IPS DF 6.9 (cell line): ENCODE data around the gene METTL26.
A peak's percentile ranks its signal among the peaks of the same experiment; 100 is the strongest.

Experiments used
- DNase-seq: peaks from one replicate; pipeline ENCODE4 v3.0.0-alpha.2; 2013; ENCODE audit warnings: low read depth, low spot score
- H3K27ac ChIP-seq: one replicate; pipeline ENCODE4 v1.5.1; 2013; ENCODE audit warnings: low read length, control low read depth
- H3K27me3 ChIP-seq: 2 replicates; pipeline ENCODE4 v1.6.1; 2013; ENCODE audit warnings: mild to moderate bottlenecking, low read length; ENCODE audit not compliant: control insufficient read depth, insufficient read depth
- H3K36me3 ChIP-seq: 2 replicates; pipeline ENCODE4 v1.6.1; 2013; ENCODE audit warnings: low read length; ENCODE audit not compliant: control insufficient read depth, insufficient read depth
- H3K4me1 ChIP-seq: 2 replicates; pipeline ENCODE4 v1.6.1; 2013; ENCODE audit warnings: low read length; ENCODE audit not compliant: control insufficient read depth, insufficient read depth
- H3K4me3 ChIP-seq: 2 replicates; pipeline ENCODE4 v1.5.1; 2013; ENCODE audit warnings: mild to moderate bottlenecking, low read length
- H3K9me3 ChIP-seq: 2 replicates; pipeline ENCODE4 v1.6.1; 2013; ENCODE audit warnings: low read length, inconsistent platforms; ENCODE audit not compliant: control insufficient read depth, insufficient read depth
- WGBS: extraction: QIAGEN DNeasy Blood & Tissue Kit; methylation state at CpG from one replicate; pipeline ENCODE4 v1.1.7; 2013; ENCODE audit warnings: mixed read lengths, missing lambda C conversion rate; ENCODE audit not compliant: insufficient read length, insufficient coverage; 5-methylcytosine and 5-hydroxymethylcytosine counted together

METTL26 gene

DNA sequence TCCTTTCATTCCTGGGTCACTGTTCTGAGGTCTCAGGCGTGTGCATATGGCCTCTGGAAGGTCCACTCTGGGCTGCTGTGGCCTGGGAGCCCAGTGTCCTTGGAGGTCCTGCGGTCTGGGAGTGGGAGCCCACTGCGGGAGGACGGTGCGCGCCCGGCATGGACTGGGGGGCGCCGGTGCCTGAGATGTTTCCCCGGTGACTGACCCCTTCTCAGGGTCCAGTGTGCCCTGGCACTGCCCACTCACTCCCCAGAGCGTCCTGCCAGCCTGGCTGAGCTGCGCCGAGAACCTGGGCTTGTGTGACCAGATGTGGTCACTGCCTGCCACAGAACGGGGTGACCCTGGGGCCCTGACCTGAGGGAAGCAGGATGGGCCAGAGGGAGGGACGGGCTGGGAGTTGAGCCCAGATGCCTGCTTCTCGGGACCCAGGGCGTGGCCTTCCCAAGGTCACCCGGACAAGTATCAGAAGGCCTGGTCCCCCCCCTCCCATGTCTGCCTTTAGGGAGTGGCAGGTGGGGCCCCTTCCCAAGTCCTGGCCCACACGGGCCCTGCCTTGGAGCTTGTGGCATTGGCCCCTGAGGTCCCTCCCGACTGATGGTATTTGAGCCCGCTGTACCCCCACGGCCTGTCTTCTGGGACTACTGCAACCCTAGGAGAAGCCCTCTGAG, 38.2 kb upstream of the METTL26 start:
- Histone ChIP-seq H3K27ac (no peak overlapping the region), H3K4me3 (no peak overlapping the region), H3K9me3 (no peaks in the 10 kb centered on the region), H3K27me3 (no peaks in the 10 kb centered on the region), H3K4me1 (peaks cover 7% of the 10 kb centered on the region), H3K36me3 (peaks cover 41% of the 10 kb centered on the region)
- DNase-seq: no peak
- no CpG with 5 or more reads among the region's 22 CpGs for WGBS

DNA sequence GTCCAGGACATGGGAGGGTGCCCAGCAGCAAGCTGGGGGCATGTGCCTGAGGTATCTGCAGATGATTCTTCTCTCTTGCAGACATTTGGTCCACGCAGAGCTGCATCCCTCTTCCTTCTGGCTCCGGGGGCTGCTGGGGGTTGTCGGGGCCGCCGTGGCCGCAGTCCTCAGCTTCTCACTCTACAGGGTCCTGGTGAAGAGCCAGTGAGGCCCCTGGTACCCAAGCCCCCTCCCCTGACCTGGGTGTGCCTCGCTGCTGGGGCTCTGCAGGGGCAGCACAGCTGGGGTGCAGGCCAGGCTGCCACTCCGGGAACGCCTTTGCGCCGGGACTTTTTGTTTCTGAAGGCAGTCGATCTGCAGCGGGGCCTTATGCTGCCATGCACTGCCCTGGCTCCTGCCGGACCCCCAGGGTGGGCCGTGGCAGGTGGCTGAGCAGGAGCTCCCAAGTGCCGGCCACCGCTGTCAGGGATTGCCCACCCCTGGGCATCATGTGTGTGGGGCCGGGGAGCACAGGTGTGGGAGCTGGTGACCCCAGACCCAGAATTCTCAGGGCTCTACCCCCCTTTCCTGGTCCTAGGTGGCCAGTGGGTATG, 37.4 kb upstream of the METTL26 start:
- no peak for DNase-seq
- Histone ChIP-seq H3K36me3 (peaks cover 44% of the 10 kb centered on the region), H3K27me3 (no peaks in the 10 kb centered on the region), H3K4me1 (peaks cover 3% of the 10 kb centered on the region; the same call in 1 of the 2 replicates), H3K9me3 (no peaks in the 10 kb centered on the region), H3K4me3 (no peak overlapping the region), H3K27ac (no peak overlapping the region)
- WGBS: no CpG with 5 or more reads among the region's 18 CpGs

DNA sequence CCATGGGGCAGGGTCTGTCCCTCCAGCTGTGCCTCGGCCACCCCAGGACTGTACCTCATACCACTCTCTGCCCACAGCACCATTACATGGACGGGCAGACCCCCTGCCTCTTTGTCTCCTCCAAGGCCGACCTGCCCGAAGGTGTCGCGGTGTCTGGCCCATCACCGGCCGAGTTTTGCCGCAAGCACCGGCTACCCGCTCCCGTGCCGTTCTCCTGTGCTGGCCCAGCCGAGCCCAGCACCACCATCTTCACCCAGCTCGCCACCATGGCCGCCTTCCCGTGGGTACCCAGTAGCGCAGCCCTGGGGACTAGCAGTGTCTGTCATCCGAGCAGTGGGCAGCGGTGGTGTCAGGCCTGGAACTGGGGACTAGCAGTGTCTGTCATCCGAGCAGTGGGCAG, 36.7 kb upstream of the METTL26 start:
- no peak for DNase-seq
- H3K36me3 ChIP-seq: peaks cover 44% of the 10 kb centered on the region
- H3K9me3 ChIP-seq: no peaks in the 10 kb centered on the region
- H3K27ac ChIP-seq: no peak overlapping the region
- H3K27me3 ChIP-seq: no peaks in the 10 kb centered on the region
- no peak overlapping the region for H3K4me3 ChIP-seq
- H3K4me1 ChIP-seq: peaks cover 3% of the 10 kb centered on the region; the same call in 1 of the 2 replicates
- WGBS: no CpG with 5 or more reads among the region's 21 CpGs

DNA sequence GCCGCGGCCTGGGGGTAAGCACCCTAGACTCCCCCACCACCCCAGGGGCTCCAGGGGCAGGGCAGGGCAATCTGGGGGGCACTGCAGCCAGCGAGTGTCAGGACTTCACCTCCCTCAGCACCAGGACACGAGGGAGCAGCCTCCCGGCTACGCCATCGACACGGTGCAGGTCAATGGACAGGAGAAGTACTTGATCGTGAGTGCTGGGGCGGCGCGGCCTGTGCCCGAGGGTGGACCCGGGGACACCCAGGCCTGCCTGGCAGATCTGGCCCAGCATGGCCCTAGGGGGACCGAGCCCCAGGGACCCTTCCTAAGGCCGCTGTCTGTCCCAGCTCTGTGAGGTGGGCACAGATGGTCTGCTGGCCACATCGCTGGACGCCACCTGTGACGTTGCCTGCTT, 36.3 kb upstream of the METTL26 start:
- Histone ChIP-seq H3K9me3 (no peaks in the 10 kb centered on the region), H3K27ac (no peak overlapping the region), H3K4me3 (no peak overlapping the region), H3K36me3 (peaks cover 44% of the 10 kb centered on the region), H3K4me1 (peaks cover 3% of the 10 kb centered on the region; the same call in 1 of the 2 replicates), H3K27me3 (no peaks in the 10 kb centered on the region)
- DNase-seq: no peak
- WGBS: no CpG with 5 or more reads among the region's 19 CpGs

DNA sequence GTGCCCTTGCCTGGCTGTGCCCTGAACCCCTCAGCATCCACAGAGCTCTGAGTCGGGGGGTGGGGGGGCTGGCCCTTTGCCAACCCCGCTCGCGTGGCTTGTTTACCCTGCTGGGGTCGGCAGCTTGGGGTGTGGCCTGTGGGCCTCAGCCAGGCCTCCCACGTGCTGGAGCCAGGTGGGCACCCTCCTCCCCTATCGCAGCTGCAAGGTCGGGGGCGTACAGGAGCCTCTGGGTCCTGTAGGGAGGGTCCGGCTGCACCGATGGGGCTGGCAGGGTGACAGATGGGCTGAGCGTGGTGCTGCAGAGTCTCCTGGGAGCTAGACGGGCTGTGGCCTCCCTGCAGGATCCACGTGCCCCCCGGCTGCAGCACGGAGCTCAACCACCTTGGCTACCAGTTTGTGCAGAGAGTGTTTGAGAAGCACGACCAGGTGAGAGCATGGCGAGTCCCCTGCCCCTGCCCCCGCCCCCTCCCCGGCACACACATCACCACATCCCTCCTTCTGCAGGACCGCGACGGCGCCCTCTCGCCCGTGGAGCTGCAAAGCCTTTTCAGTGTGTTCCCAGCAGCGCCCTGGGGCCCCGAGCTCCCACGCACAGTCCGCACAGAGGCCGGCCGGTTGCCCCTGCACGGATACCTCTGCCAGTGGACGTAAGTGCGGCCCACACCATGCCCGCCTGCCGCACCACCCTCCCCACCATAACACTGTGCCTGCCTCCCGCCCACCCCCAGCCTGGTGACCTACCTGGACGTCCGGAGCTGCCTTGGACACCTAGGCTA, 35.4 kb upstream of the METTL26 start:
- no CpG with 5 or more reads among the region's 40 CpGs for WGBS
- Histone ChIP-seq H3K4me1 (no peaks in the 10 kb centered on the region), H3K36me3 (peaks cover 44% of the 10 kb centered on the region), H3K27me3 (no peaks in the 10 kb centered on the region), H3K9me3 (no peaks in the 10 kb centered on the region), H3K27ac (no peak overlapping the region), H3K4me3 (no peak overlapping the region)
- DNase-seq: no peak

DNA sequence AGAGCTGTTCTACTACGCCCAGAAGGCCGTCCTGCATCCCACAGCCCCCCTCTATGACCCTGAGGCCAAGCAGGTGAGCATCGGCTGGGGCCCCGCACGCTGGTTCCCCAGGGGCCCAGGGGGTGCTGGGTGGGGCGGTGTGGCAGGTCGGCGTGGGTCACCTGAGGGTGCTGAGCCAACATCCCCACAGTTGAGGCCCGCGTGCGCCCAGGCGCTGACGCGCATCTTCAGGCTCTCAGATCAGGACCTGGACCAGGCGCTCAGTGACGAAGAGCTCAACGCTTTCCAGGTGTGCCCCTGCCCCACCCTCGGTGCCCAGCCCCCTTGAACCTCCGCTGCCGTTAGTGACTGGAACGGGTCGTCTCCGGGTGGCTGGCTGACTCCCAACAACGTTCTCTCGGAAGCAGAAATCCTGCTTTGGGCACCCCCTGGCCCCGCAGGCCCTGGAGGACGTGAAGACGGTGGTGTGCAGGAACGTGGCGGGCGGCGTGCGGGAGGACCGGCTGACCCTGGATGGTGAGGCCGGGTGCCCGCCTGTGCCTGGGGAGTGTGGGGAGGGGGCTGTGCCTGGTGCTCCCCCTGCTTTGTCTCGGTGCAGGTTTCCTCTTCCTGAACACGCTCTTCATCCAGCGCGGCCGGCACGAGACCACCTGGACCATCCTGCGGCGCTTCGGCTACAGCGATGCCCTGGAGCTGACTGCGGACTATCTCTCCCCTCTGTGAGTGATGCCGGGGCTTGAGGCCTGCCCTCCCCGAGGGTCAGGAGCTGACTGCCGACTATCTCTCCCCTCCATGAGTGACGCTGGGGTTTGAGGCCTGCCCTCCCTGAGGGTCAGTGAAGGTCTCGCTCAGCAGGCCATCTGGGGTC, 34.6 kb upstream of the METTL26 start:
- Histone ChIP-seq H3K4me3 (no peak overlapping the region), H3K4me1 (no peaks in the 10 kb centered on the region), H3K36me3 (peaks cover 44% of the 10 kb centered on the region), H3K9me3 (no peaks in the 10 kb centered on the region), H3K27ac (no peak overlapping the region), H3K27me3 (no peaks in the 10 kb centered on the region)
- no CpG with 5 or more reads among the region's 52 CpGs for WGBS
- DNase-seq: no peak

DNA sequence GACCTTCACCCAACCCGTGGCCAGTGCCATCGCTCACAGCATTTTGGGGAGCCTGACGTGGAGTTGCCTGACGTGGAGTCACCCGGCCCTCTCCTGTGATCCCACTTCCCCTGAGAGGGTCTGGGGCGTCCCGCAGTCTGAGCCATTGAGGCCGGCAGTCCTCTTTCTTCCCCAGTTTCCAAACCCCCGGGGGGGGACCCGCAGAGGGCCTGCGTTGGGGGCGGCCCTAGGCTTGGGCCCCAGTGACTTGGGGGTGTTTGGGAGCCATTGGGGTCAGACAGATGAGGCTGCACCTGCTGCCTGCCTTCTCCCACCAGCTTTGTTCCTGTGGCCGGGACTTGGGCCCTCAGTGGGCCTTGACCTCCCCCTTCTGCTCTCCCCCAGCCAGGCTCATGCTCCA, 33.6 kb upstream of the METTL26 start:
- Histone ChIP-seq H3K36me3 (peaks cover 44% of the 10 kb centered on the region), H3K27ac (no peak overlapping the region), H3K4me1 (no peaks in the 10 kb centered on the region), H3K9me3 (no peaks in the 10 kb centered on the region), H3K27me3 (no peaks in the 10 kb centered on the region), H3K4me3 (no peak overlapping the region)
- no peak for DNase-seq
- no CpG with 5 or more reads among the region's 13 CpGs for WGBS

DNA sequence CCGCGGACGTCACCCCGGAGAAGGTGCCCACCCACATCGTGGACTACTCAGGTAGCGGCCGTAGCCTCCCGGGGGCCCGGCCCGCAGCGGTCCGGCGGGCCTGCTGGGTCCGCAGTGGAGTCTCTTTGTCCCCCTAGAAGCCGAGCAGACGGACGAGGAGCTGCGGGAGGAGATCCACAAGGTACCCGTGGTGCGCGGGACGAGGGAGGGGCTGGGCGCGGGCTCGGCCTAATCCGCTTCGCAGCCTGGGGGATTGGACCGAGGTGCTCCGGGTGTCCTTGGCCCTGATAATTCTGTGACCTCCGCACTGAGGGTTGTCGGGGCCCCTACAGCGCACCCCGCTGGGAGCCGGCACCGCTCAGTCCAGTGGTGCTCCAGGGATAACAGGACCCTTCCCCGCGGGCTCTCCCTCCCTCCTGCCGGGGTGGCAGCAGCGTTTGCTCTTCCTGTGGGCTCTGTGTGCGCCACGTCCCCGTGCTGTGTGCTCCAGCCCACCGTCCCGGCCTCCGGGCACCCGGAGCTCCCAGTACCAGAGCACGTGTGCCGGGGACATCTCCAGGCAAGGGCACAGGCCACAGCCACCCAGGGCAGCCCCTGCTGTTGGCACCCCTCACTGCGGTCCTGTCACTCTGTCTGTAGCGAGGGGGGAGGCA, 32.5 kb upstream of the METTL26 start:
- H3K4me1 ChIP-seq: no peaks in the 10 kb centered on the region
- H3K27me3 ChIP-seq: no peaks in the 10 kb centered on the region
- H3K27ac ChIP-seq: no peak overlapping the region
- no peak for DNase-seq
- H3K4me3 ChIP-seq: peak overlapping the region; percentile 97
- WGBS: no CpG with 5 or more reads among the region's 50 CpGs
- H3K9me3 ChIP-seq: no peaks in the 10 kb centered on the region
- H3K36me3 ChIP-seq: peaks cover 44% of the 10 kb centered on the region

DNA sequence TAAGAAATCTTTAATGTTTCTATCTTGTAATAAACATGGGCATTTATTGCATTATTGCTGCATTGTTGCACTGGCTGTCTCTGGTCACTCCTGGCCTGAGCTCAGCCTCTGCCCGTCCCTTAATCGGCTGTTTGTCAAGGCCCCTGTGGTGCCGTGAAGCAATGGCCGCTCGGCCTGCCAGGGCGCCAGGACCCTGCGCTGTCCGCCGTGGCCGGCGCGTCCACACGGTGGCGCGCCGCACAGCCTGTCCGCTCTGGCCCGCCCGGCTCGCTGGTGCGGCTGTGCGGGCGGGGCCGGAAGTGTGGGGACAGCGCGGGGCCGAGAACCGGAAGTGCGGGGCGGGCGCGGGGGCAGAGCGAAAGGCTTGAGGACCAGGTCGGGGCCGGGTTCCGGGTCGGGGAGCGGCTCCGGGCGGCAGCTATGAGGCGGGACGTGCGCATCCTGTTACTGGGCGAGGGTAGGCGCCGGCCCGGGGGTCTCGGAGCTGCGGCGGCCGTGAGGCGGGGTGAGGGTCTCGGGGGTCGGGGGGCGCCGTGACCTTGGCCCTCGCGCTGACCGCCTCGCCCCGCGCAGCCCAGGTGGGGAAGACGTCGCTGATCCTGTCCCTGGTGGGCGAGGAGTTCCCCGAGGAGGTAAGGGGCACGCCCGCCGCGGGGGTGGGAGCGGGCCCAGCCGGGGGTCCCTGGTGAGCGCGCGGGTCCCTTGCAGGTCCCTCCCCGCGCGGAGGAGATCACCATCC, 31.8 kb upstream of the METTL26 start, which contains the start of gene RHOT2:
TSS of gene RHOT2 (plus strand) at position 353 of the 739 bp plus-strand sequence. CDS start at position 421, 68 bp downstream.
- Histone ChIP-seq H3K4me3 (peak within 1 kb of the TSS; percentile 97), H3K27me3 (no peaks in the 10 kb centered on the region), H3K36me3 (peaks cover 39% of the 10 kb centered on the region), H3K9me3 (no peaks in the 10 kb centered on the region), H3K4me1 (no peaks in the 10 kb centered on the region), H3K27ac (no peak within 1 kb of the TSS)
- DNase-seq: no peak
- WGBS: no CpG with 5 or more reads among the region's 78 CpGs
